Colonic mucosa (tissue), 4 donors: ENCODE measurements around the gene HAAO. TPM values are rescaled to one million over a fixed set of nuclear protein-coding genes. Genes with fewer than 3 reads are reported as not detected.

Source experiments
- DNase-seq: peaks from one replicate; pipeline ENCODE4 v3.0.0-alpha.2; 2020
- H3K27ac ChIP-seq: fragments of 200-600 bp; one replicate; pipeline ENCODE4 v1.8.0; 2021
- H3K27me3 ChIP-seq: fragments of 200-600 bp; one replicate; pipeline ENCODE4 v1.8.0; 2021
- H3K36me3 ChIP-seq: fragments of 200-600 bp; one replicate; pipeline ENCODE4 v1.8.0; 2021
- H3K4me1 ChIP-seq: fragments of 200-600 bp; one replicate; pipeline ENCODE4 v1.8.0; 2021; ENCODE audit warnings: mild to moderate bottlenecking
- H3K4me3 ChIP-seq: fragments of 200-600 bp; one replicate; pipeline ENCODE4 v1.8.0; 2021
- H3K9ac ChIP-seq, 2 donors: one replicate each; pipeline ENCODE4 v1.7.0; 2013; ENCODE audit warnings: control low read depth in 2 of 2, low read depth in 2 of 2, low read length in 2 of 2
- H3K9me3 ChIP-seq: fragments of 200-600 bp; one replicate; pipeline ENCODE4 v1.8.0; 2021
- CTCF ChIP-seq: fragments of 200-600 bp; IDR thresholded peaks from one replicate; pipeline ENCODE4 v1.8.0; 2022; ENCODE audit warnings: antibody characterized with exemption, mild to moderate bottlenecking
- intact Hi-C: fragments of 100-400 bp; cut with DNase I; formaldehyde crosslinking; loops from one replicate; pipeline ENCODE4 v1.14.1; 2022
- total RNA-seq, 2 donors: library from RNA; stranded (reverse); fragmentation: NEBNext Ultra II Directional in 1 of 2; extraction: Animal tissue kit (Norgen Biotek cat#: 25700) in 1 of 2; gene quantifications; one replicate each; pipeline ENCODE4 v1.2.1, GENCODE V29; 2021
- donor health status: healthy.
- donor health status: DM: no; HTN: no; CAD: no.
- donor health status: DM: no; HTN: no; CAD: no.

The HAAO gene
- total RNA-seq, 2 donors from 2014 or later: 8.2 to 17.8 TPM

GRCh38 chr2:42791606-42792005 lies 777 bp downstream of the HAAO start:
- intact Hi-C loops: no loop called here
- Histone ChIP-seq H3K27me3 (no peaks in the 10 kb centered on the region), H3K9ac (peak overlapping the region in 1 of 2 donors; percentile 82), H3K36me3 (no peaks in the 10 kb centered on the region), H3K4me1 (no peaks in the 10 kb centered on the region), H3K4me3 (peak overlapping the region; percentile 59), H3K27ac (peak overlapping the region; percentile 87), H3K9me3 (no peaks in the 10 kb centered on the region)
- TF ChIP-seq CTCF: no peak
- DNase-seq: no peak

- no peak for DNase-seq
- intact Hi-C loops: no loop called here
- Histone ChIP-seq H3K4me3 (no peak overlapping the region), H3K27ac (no peak overlapping the region), H3K27me3 (no peaks in the 10 kb centered on the region), H3K9ac (peak overlapping the region in 1 of 2 donors; percentile 30), H3K36me3 (no peaks in the 10 kb centered on the region), H3K9me3 (no peaks in the 10 kb centered on the region), H3K4me1 (no peaks in the 10 kb centered on the region)
- TF ChIP-seq CTCF: no peak
These were observed 2.6 kb downstream of the HAAO start for GRCh38 chr2:42789751-42790150.

GRCh38 chr2:42788882-42789281 lies 3.5 kb downstream of the HAAO start:
- Histone ChIP-seq H3K4me3 (no peak overlapping the region), H3K27me3 (no peaks in the 10 kb centered on the region), H3K27ac (no peak overlapping the region), H3K9me3 (no peaks in the 10 kb centered on the region), H3K4me1 (no peaks in the 10 kb centered on the region), H3K9ac (no peak overlapping the region), H3K36me3 (no peaks in the 10 kb centered on the region)
- no peak for TF ChIP-seq CTCF
- no peak for DNase-seq
- intact Hi-C loops: no loop called here

GRCh38 chr2:42788478-42788793 lies 3.9 kb downstream of the HAAO start:
- no peak for TF ChIP-seq CTCF
- DNase-seq: no peak
- no peaks in the 10 kb centered on the region for H3K36me3 ChIP-seq
- H3K27me3 ChIP-seq: no peaks in the 10 kb centered on the region
- no peak overlapping the region for H3K9ac ChIP-seq
- no peaks in the 10 kb centered on the region for H3K4me1 ChIP-seq
- intact Hi-C loops: no loop called here
- H3K9me3 ChIP-seq: no peaks in the 10 kb centered on the region
- no peak overlapping the region for H3K27ac ChIP-seq
- H3K4me3 ChIP-seq: no peak overlapping the region

- TF ChIP-seq CTCF: no peak
- Histone ChIP-seq H3K4me3 (no peak overlapping the region), H3K27ac (no peak overlapping the region), H3K27me3 (no peaks in the 10 kb centered on the region), H3K9me3 (no peaks in the 10 kb centered on the region), H3K4me1 (no peaks in the 10 kb centered on the region), H3K9ac (no peak overlapping the region), H3K36me3 (no peaks in the 10 kb centered on the region)
- no peak for DNase-seq
- intact Hi-C loops: no loop called here
These were observed 4.5 kb downstream of the HAAO start for GRCh38 chr2:42787788-42788477.
